Measurements from ENCODE around the gene MAD1L1. TPM values are rescaled to one million over a fixed set of nuclear protein-coding genes. Genes with fewer than 3 reads are reported as not detected.

The MAD1L1 gene
- total and polyA plus RNA-seq, 2 donors (not counting 3 experiments of a cell fraction or from before 2014, with no cell fraction given), result 34.1 to 42.3 TPM

GRCh38 chr7:1987084-1987535, 245.6 kb downstream of the MAD1L1 start:
- Histone ChIP-seq H3K36me3 (ENCODE audit: control insufficient read depth in 2 of 2, extremely low read depth in 1 of 2, insufficient read depth in 2 of 2, low read length in 2 of 2) (no peaks in the 10 kb centered on the region), H3K9me1 (replicated peaks; ENCODE audit: control insufficient read depth, extremely low read depth, insufficient read depth, low read length) (no peaks in the 10 kb centered on the region), H3K4me2 (ENCODE audit: insufficient read depth, low read length) (no peak overlapping the region), H2AFZ (ENCODE audit: low read depth, low read length) (no peak overlapping the region), H3K4me3 (replicated peaks in 1 of 3; ENCODE audit: insufficient read depth in 1 of 3, low read depth in 1 of 3, low read length in 3 of 3) (no peak overlapping the region), H3K27ac (ENCODE audit: insufficient read depth, low read depth, low read length) (no peak overlapping the region), H3K9me3 (replicated peaks; ENCODE audit: control insufficient read depth, insufficient read depth, low read length) (no peaks in the 10 kb centered on the region), H3K9ac (replicated peaks; ENCODE audit: extremely low read depth, insufficient read depth, low read length) (no peak overlapping the region), H4K20me1 (replicated peaks; ENCODE audit: control insufficient read depth, extremely low read depth, insufficient read depth, low read length) (no peaks in the 10 kb centered on the region), H3K4me1 (ENCODE audit: control insufficient read depth, extremely low read depth, insufficient read depth, low read length) (no peaks in the 10 kb centered on the region), H3K27me3 (ENCODE audit: control insufficient read depth in 2 of 2, insufficient read depth in 2 of 2, low read length in 2 of 2) (no peaks in the 10 kb centered on the region), H3K79me2 (ENCODE audit: control insufficient read depth, insufficient read depth, low read length) (no peaks in the 10 kb centered on the region)
- DNase-seq (ENCODE audit: low read depth, low spot score) (no peak), FAIRE-seq (no peak)
- no peak for TF ChIP-seq JUN (IDR thresholded peaks at IDR 0.05; ENCODE audit: borderline replicate concordance, insufficient read depth, insufficient read length, low read depth)
- no peak for TF ChIP-seq EZH2 (IDR thresholded peaks at IDR 0.05; ENCODE audit: borderline replicate concordance, low read depth, low read length, severe bottlenecking)
- no peak for TF ChIP-seq CTCF (IDR thresholded peaks at IDR 0.05; ENCODE audit: extremely low read depth in 1 of 2, insufficient read depth in 1 of 2, low read depth in 1 of 2, low read length in 2 of 2)
- no peak for TF ChIP-seq MYC (IDR thresholded peaks at IDR 0.05; ENCODE audit: low read depth, low read length)
- no peak for TF ChIP-seq GATA2 (IDR thresholded peaks at IDR 0.05; ENCODE audit: insufficient read depth, insufficient read length, low read depth, low read length)
- no peak for TF ChIP-seq FOS (IDR thresholded peaks at IDR 0.05; ENCODE audit: borderline replicate concordance, insufficient read depth, low read length)
- TF ChIP-seq POLR2A (IDR thresholded peaks at IDR 0.05; ENCODE audit: low read depth, low read length), result no peak
- TF ChIP-seq MAX (IDR thresholded peaks at IDR 0.05; ENCODE audit: insufficient read depth, insufficient read length), result no peak
- no peak for TF ChIP-seq POLR2AphosphoS5 (IDR thresholded peaks at IDR 0.05; ENCODE audit: insufficient read depth, low read depth, low read length)
- dilution Hi-C loops (cut with MboI; ENCODE audit: extremely low pct_ligation_motif_present, low sequenced_read_pairs), result no loop called here
- no TSS peak for BruUV-seq (replicated peaks)
- POLR2A ChIA-PET, result no interaction called here
- intact Hi-C loops (cut with micrococcal nuclease), result no loop called here
- CTCF ChIA-PET, result no interaction called here
